ENCODE measurements around the gene CAPN12.

Gene CAPN12

GRCh38 chr19:38715555-38715954 lies 28.7 kb downstream of the CAPN12 start:
- POLR2A ChIA-PET: no interaction called here
- Histone ChIP-seq H3K27ac (ENCODE audit: insufficient read depth in 1 of 2, low read depth in 1 of 2, low read length in 2 of 2, poor library complexity in 1 of 2, severe bottlenecking in 2 of 2) (no peak overlapping the region), H3K4me3 (ENCODE audit: control insufficient read depth in 1 of 7, extremely low read depth in 1 of 7, insufficient read depth in 4 of 7, low read depth in 2 of 7, low read length in 6 of 7) (no peak overlapping the region), H3K36me3 (ENCODE audit: control insufficient read depth in 4 of 4, insufficient read depth in 4 of 4, low read length in 3 of 4) (peaks cover 10 to 90% (median 68%) of the 10 kb centered on the region in 4 experiments), H3K9me3 (ENCODE audit: control extremely low read depth in 1 of 5, control insufficient read depth in 4 of 5, insufficient read depth in 2 of 5, low read depth in 1 of 5, low read length in 4 of 5) (no peaks in the 10 kb centered on the region), H3K4me1 (ENCODE audit: control extremely low read depth in 1 of 4, control insufficient read depth in 4 of 4, insufficient read depth in 4 of 4, low read length in 3 of 4) (no peaks in the 10 kb centered on the region), H3K27me3 (replicated peaks in 2 of 5; ENCODE audit: control insufficient read depth in 4 of 5, insufficient read depth in 5 of 5, low read length in 4 of 5) (no peaks in the 10 kb centered on the region)
- CTCF ChIA-PET: interaction anchor here (1.1 to 1.2 kb wide), 2 partner anchors 14 to 81 kb away, joined by 3 read pairs; no protein-coding TSS in a partner anchor
- WGBS (ENCODE audit: insufficient coverage): 97% methylated on average over 3 of the region's 3 CpGs
- DNase-seq: no peak

GRCh38 chr19:38714354-38714778 lies 29.9 kb downstream of the CAPN12 start:
- ChIA-PET POLR2A (no interaction called here), CTCF (interaction anchor here (1.2 kb wide), 1 partner anchor 79 kb away, joined by 3 read pairs; no protein-coding TSS in a partner anchor)
- Histone ChIP-seq H3K27ac (ENCODE audit: insufficient read depth in 1 of 2, low read depth in 1 of 2, low read length in 2 of 2, poor library complexity in 1 of 2, severe bottlenecking in 2 of 2) (no peak overlapping the region), H3K4me3 (ENCODE audit: control insufficient read depth in 1 of 7, extremely low read depth in 1 of 7, insufficient read depth in 4 of 7, low read depth in 2 of 7, low read length in 6 of 7) (no peak overlapping the region), H3K4me1 (ENCODE audit: control extremely low read depth in 1 of 4, control insufficient read depth in 4 of 4, insufficient read depth in 4 of 4, low read length in 3 of 4) (no peaks in the 10 kb centered on the region), H3K27me3 (replicated peaks in 2 of 5; ENCODE audit: control insufficient read depth in 4 of 5, insufficient read depth in 5 of 5, low read length in 4 of 5) (no peaks in the 10 kb centered on the region), H3K9me3 (ENCODE audit: control extremely low read depth in 1 of 5, control insufficient read depth in 4 of 5, insufficient read depth in 2 of 5, low read depth in 1 of 5, low read length in 4 of 5) (no peaks in the 10 kb centered on the region), H3K36me3 (ENCODE audit: control insufficient read depth in 4 of 4, insufficient read depth in 4 of 4, low read length in 3 of 4) (peaks cover 8 to 90% (median 73%) of the 10 kb centered on the region in 4 experiments)
- WGBS (ENCODE audit: insufficient coverage): 97% methylated on average over 12 of the region's 14 CpGs
- DNase-seq: no peak

- Histone ChIP-seq H3K27ac (ENCODE audit: insufficient read depth in 1 of 2, low read depth in 1 of 2, low read length in 2 of 2, poor library complexity in 1 of 2, severe bottlenecking in 2 of 2) (no peak overlapping the region), H3K27me3 (replicated peaks in 2 of 5; ENCODE audit: control insufficient read depth in 4 of 5, insufficient read depth in 5 of 5, low read length in 4 of 5) (no peaks in the 10 kb centered on the region), H3K36me3 (ENCODE audit: control insufficient read depth in 4 of 4, insufficient read depth in 4 of 4, low read length in 3 of 4) (peaks cover 8 to 90% (median 72%) of the 10 kb centered on the region in 4 experiments), H3K9me3 (ENCODE audit: control extremely low read depth in 1 of 5, control insufficient read depth in 4 of 5, insufficient read depth in 2 of 5, low read depth in 1 of 5, low read length in 4 of 5) (no peaks in the 10 kb centered on the region), H3K4me1 (ENCODE audit: control extremely low read depth in 1 of 4, control insufficient read depth in 4 of 4, insufficient read depth in 4 of 4, low read length in 3 of 4) (no peaks in the 10 kb centered on the region), H3K4me3 (ENCODE audit: control insufficient read depth in 1 of 7, extremely low read depth in 1 of 7, insufficient read depth in 4 of 7, low read depth in 2 of 7, low read length in 6 of 7) (no peak overlapping the region)
- DNase-seq: no peak
- ChIA-PET CTCF (no interaction called here), POLR2A (no interaction called here)
- 95% methylated on average over 10 of the region's 14 CpGs for WGBS (ENCODE audit: insufficient coverage)
Measured at GRCh38 chr19:38713865-38714264, 30.4 kb downstream of the CAPN12 start.

GRCh38 chr19:38713227-38713649 lies 31.0 kb downstream of the CAPN12 start:
- POLR2A ChIA-PET: no interaction called here
- CTCF ChIA-PET: interaction anchor here (2.3 kb wide), 1 partner anchor 11 kb away, joined by 9 read pairs; no protein-coding TSS in a partner anchor

GRCh38 chr19:38712161-38712748 lies 32.0 kb downstream of the CAPN12 start:
- Histone ChIP-seq H3K27ac (ENCODE audit: insufficient read depth in 1 of 2, low read depth in 1 of 2, low read length in 2 of 2, poor library complexity in 1 of 2, severe bottlenecking in 2 of 2) (no peak overlapping the region), H3K4me3 (ENCODE audit: control insufficient read depth in 1 of 7, extremely low read depth in 1 of 7, insufficient read depth in 4 of 7, low read depth in 2 of 7, low read length in 6 of 7) (no peak overlapping the region), H3K27me3 (replicated peaks in 2 of 5; ENCODE audit: control insufficient read depth in 4 of 5, insufficient read depth in 5 of 5, low read length in 4 of 5) (no peaks in the 10 kb centered on the region), H3K36me3 (ENCODE audit: control insufficient read depth in 4 of 4, insufficient read depth in 4 of 4, low read length in 3 of 4) (peaks cover 8 to 93% (median 72%) of the 10 kb centered on the region in 4 experiments), H3K9me3 (ENCODE audit: control extremely low read depth in 1 of 5, control insufficient read depth in 4 of 5, insufficient read depth in 2 of 5, low read depth in 1 of 5, low read length in 4 of 5) (no peaks in the 10 kb centered on the region), H3K4me1 (ENCODE audit: control extremely low read depth in 1 of 4, control insufficient read depth in 4 of 4, insufficient read depth in 4 of 4, low read length in 3 of 4) (no peaks in the 10 kb centered on the region)
- WGBS (ENCODE audit: insufficient coverage): 93% methylated on average over 12 of the region's 15 CpGs
- POLR2A ChIA-PET: interaction anchor here (0.5 kb wide), 1 partner anchor 18 kb away, joined by 3 read pairs; no protein-coding TSS in a partner anchor
- CTCF ChIA-PET: interaction anchor here (2.3 kb wide), 1 partner anchor 10 kb away, joined by 9 read pairs; no protein-coding TSS in a partner anchor
- no peak for DNase-seq

More at GRCh38 chr19:38713227-38713649, 31.0 kb downstream of the CAPN12 start:
- no peaks in the 10 kb centered on the region for H3K4me1 ChIP-seq (ENCODE audit: control extremely low read depth in 1 of 4, control insufficient read depth in 4 of 4, insufficient read depth in 4 of 4, low read length in 3 of 4)
- no peaks in the 10 kb centered on the region for H3K9me3 ChIP-seq (ENCODE audit: control extremely low read depth in 1 of 5, control insufficient read depth in 4 of 5, insufficient read depth in 2 of 5, low read depth in 1 of 5, low read length in 4 of 5)
- no peaks in the 10 kb centered on the region for H3K27me3 ChIP-seq (replicated peaks in 2 of 5; ENCODE audit: control insufficient read depth in 4 of 5, insufficient read depth in 5 of 5, low read length in 4 of 5)
- no peak overlapping the region for H3K4me3 ChIP-seq (ENCODE audit: control insufficient read depth in 1 of 7, extremely low read depth in 1 of 7, insufficient read depth in 4 of 7, low read depth in 2 of 7, low read length in 6 of 7)
- H3K36me3 ChIP-seq (ENCODE audit: control insufficient read depth in 4 of 4, insufficient read depth in 4 of 4, low read length in 3 of 4): peaks cover 8 to 91% (median 70%) of the 10 kb centered on the region in 4 experiments
- no peak overlapping the region for H3K27ac ChIP-seq (ENCODE audit: insufficient read depth in 1 of 2, low read depth in 1 of 2, low read length in 2 of 2, poor library complexity in 1 of 2, severe bottlenecking in 2 of 2)
- DNase-seq: no peak
- 98% methylated on average over 18 of the region's 19 CpGs for WGBS (ENCODE audit: insufficient coverage)

- Histone ChIP-seq H3K9me3 (ENCODE audit: control extremely low read depth in 1 of 5, control insufficient read depth in 4 of 5, insufficient read depth in 2 of 5, low read depth in 1 of 5, low read length in 4 of 5) (no peaks in the 10 kb centered on the region), H3K36me3 (ENCODE audit: control insufficient read depth in 4 of 4, insufficient read depth in 4 of 4, low read length in 3 of 4) (peaks cover 10 to 93% (median 73%) of the 10 kb centered on the region in 4 experiments), H3K4me1 (ENCODE audit: control extremely low read depth in 1 of 4, control insufficient read depth in 4 of 4, insufficient read depth in 4 of 4, low read length in 3 of 4) (no peaks in the 10 kb centered on the region), H3K27me3 (replicated peaks in 2 of 5; ENCODE audit: control insufficient read depth in 4 of 5, insufficient read depth in 5 of 5, low read length in 4 of 5) (no peaks in the 10 kb centered on the region), H3K4me3 (ENCODE audit: control insufficient read depth in 1 of 7, extremely low read depth in 1 of 7, insufficient read depth in 4 of 7, low read depth in 2 of 7, low read length in 6 of 7) (no peak overlapping the region), H3K27ac (ENCODE audit: insufficient read depth in 1 of 2, low read depth in 1 of 2, low read length in 2 of 2, poor library complexity in 1 of 2, severe bottlenecking in 2 of 2) (no peak overlapping the region)
- 90% methylated on average over 12 of the region's 12 CpGs for WGBS (ENCODE audit: insufficient coverage)
- ChIA-PET POLR2A (no interaction called here), CTCF (interaction anchor here (1.6 to 2.3 kb wide), 2 partner anchors 10 to 25 kb away, joined by 4 to 9 read pairs; no protein-coding TSS in a partner anchor)
- DNase-seq: no peak
Measured at GRCh38 chr19:38711726-38712153, 32.5 kb downstream of the CAPN12 start.
